ENCODE data around the gene ALDH18A1.

ALDH18A1 gene

GRCh38 chr10:95564291-95564690, 92.2 kb downstream of the ALDH18A1 start:
- intact Hi-C loops (cut with DNase I), result no loop called here
- DNase-seq, result peak in 1 of 42 donors; percentile 4

GRCh38 chr10:95562341-95562965, 94.1 kb downstream of the ALDH18A1 start:
- intact Hi-C loops (cut with DNase I), result no loop called here
- peak in 1 of 42 donors; percentile 10 for DNase-seq

GRCh38 chr10:95561864-95562177, 94.7 kb downstream of the ALDH18A1 start:
- intact Hi-C loops (cut with DNase I), result no loop called here

GRCh38 chr10:95561177-95561863, 95.2 kb downstream of the ALDH18A1 start, which contains the start of gene SORBS1:
SORBS1 (minus strand) TSS chr10:95561371; CDS start chr10:95441135, 120,236 bp downstream.
- intact Hi-C loops (cut with DNase I), result no loop called here
- peak; percentile 89 to 98 (median 95) for DNase-seq

More at GRCh38 chr10:95561864-95562177, 94.7 kb downstream of the ALDH18A1 start:
- peak in 1 of 42 donors; percentile 14 for DNase-seq

- peak; percentile 34 to 85 (median 66) for DNase-seq
- intact Hi-C loops (cut with DNase I), result no loop called here
These were observed 96.0 kb downstream of the ALDH18A1 start for GRCh38 chr10:95560278-95561176.

- peak in 4 of 42 donors; percentile 4 to 30 (median 24) for DNase-seq
- intact Hi-C loops (cut with DNase I), result loop anchor here (5.0 kb wide), 2 partner anchors 43 to 128 kb away; no protein-coding TSS in a partner anchor
These were observed 96.6 kb downstream of the ALDH18A1 start for GRCh38 chr10:95559896-95560277.

- DNase-seq, result peak in 4 of 42 donors; percentile 25 to 50 (median 32)
- intact Hi-C loops (cut with DNase I), result loop anchor here (5.0 kb wide), 2 partner anchors 42 to 127 kb away; no protein-coding TSS in a partner anchor
These were observed 97.0 kb downstream of the ALDH18A1 start for GRCh38 chr10:95559471-95559870.

GRCh38 chr10:95558593-95559320, 97.8 kb downstream of the ALDH18A1 start:
- peak in 2 of 42 donors; percentile 13 to 33 for DNase-seq
- intact Hi-C loops (cut with DNase I), result loop anchor here (5.0 kb wide), 2 partner anchors 41 to 126 kb away; no protein-coding TSS in a partner anchor

- DNase-seq, result peak in 5 of 42 donors; percentile 9 to 57 (median 22)
- intact Hi-C loops (cut with DNase I), result loop anchor here (5.0 kb wide), 2 partner anchors 40 to 125 kb away; no protein-coding TSS in a partner anchor
These were observed 99.3 kb downstream of the ALDH18A1 start for GRCh38 chr10:95556994-95557767.

Data from head of caudate nucleus (tissue), 42 donors.